Measurements from ENCODE around the gene OR5B17. TPM values are rescaled to one million over a fixed set of nuclear protein-coding genes. Genes with fewer than 3 reads are reported as not detected.

OR5B17 gene
- total RNA-seq, 1 experiment from 2014 or later = not detected

DNA sequence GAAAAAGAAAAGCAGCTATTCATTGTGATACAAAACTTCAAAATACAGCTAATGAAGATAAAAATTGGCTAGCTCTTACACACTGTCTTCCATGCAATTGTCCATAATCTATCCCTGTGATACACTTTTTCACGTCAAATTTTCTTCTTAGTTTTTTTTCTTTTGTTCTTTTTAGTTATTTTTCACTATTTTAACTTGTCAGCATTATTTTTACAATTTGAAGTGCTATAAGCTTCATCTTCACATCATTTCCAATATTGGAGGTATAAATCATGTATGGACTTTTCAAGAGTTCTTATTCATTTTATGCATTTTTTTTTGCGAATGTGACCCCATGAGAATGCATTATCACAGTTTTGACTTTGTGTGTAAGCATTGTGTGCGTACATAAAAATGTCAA, 4.1 kb downstream of the OR5B17 start:
- Mint-ChIP-seq H3K27me3 (ENCODE audit: low read depth) (no peaks in the 10 kb centered on the region; the same call in 1 of the 2 replicates), H3K27ac (no peak overlapping the region), H3K9me3 (no peaks in the 10 kb centered on the region), H3K4me1 (no peaks in the 10 kb centered on the region), H3K36me3 (no peaks in the 10 kb centered on the region), H3K4me3 (no peak overlapping the region)
- ChIA-PET POLR2A (no interaction called here), CTCF (no interaction called here)
- TF ChIP-seq ETV6 (CRISPR knock-in tag; IDR thresholded peaks at IDR 0.05) (no peak), SOX15 (CRISPR knock-in tag; IDR thresholded peaks at IDR 0.05) (no peak), ZNF219 (CRISPR knock-in tag; IDR thresholded peaks at IDR 0.05; ENCODE audit: borderline replicate concordance) (no peak)
- DNase-seq (ENCODE audit: low spot score) (no peak), ATAC-seq (no peak)

GRCh38 chr11:58345204-58345603, 13.7 kb downstream of the OR5B17 start:
- no peak for ATAC-seq
- Mint-ChIP-seq H3K4me1 (no peaks in the 10 kb centered on the region), H3K27ac (no peak overlapping the region), H3K27me3 (ENCODE audit: low read depth) (no peaks in the 10 kb centered on the region), H3K4me3 (no peak overlapping the region), H3K36me3 (no peaks in the 10 kb centered on the region), H3K9me3 (peaks cover 15% of the 10 kb centered on the region)
- ChIA-PET CTCF (no interaction called here), POLR2A (no interaction called here)
- DNase-seq (ENCODE audit: low spot score) = no peak
- TF ChIP-seq, protein P1, sequence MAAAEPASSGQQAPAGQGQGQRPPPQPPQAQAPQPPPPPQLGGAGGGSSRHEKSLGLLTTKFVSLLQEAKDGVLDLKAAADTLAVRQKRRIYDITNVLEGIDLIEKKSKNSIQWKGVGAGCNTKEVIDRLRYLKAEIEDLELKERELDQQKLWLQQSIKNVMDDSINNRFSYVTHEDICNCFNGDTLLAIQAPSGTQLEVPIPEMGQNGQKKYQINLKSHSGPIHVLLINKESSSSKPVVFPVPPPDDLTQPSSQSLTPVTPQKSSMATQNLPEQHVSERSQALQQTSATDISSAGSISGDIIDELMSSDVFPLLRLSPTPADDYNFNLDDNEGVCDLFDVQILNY (CRISPR knock-in tag; IDR thresholded peaks at IDR 0.05) = no peak
- TF ChIP-seq TP53 (CRISPR knock-in tag; IDR thresholded peaks at IDR 0.05) = no peak
- no peak for TF ChIP-seq EMX1 (CRISPR knock-in tag; IDR thresholded peaks at IDR 0.05)
- TF ChIP-seq, protein P2, sequence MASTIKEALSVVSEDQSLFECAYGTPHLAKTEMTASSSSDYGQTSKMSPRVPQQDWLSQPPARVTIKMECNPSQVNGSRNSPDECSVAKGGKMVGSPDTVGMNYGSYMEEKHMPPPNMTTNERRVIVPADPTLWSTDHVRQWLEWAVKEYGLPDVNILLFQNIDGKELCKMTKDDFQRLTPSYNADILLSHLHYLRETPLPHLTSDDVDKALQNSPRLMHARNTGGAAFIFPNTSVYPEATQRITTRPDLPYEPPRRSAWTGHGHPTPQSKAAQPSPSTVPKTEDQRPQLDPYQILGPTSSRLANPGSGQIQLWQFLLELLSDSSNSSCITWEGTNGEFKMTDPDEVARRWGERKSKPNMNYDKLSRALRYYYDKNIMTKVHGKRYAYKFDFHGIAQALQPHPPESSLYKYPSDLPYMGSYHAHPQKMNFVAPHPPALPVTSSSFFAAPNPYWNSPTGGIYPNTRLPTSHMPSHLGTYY (CRISPR knock-in tag; IDR thresholded peaks at IDR 0.05) = no peak
- TF ChIP-seq MYBL2 (CRISPR knock-in tag; IDR thresholded peaks at IDR 0.05) = no peak
- TF ChIP-seq, protein P3, sequence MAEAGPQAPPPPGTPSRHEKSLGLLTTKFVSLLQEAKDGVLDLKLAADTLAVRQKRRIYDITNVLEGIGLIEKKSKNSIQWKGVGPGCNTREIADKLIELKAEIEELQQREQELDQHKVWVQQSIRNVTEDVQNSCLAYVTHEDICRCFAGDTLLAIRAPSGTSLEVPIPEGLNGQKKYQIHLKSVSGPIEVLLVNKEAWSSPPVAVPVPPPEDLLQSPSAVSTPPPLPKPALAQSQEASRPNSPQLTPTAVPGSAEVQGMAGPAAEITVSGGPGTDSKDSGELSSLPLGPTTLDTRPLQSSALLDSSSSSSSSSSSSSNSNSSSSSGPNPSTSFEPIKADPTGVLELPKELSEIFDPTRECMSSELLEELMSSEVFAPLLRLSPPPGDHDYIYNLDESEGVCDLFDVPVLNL (CRISPR knock-in tag; IDR thresholded peaks at IDR 0.05; ENCODE audit: borderline replicate concordance, low read depth) = no peak
- TF ChIP-seq ZBTB21 (CRISPR knock-in tag; IDR thresholded peaks at IDR 0.05; ENCODE audit: borderline replicate concordance) = no peak
- TF ChIP-seq E2F1 (CRISPR knock-in tag; IDR thresholded peaks at IDR 0.05) = no peak
- TF ChIP-seq ZNF532 (CRISPR knock-in tag; IDR thresholded peaks at IDR 0.05; ENCODE audit: borderline replicate concordance) = no peak
- no peak for TF ChIP-seq GTF2I (CRISPR knock-in tag; conservative IDR thresholded peaks at IDR 0.05)
- no peak for TF ChIP-seq FOXK1 (CRISPR knock-in tag; IDR thresholded peaks at IDR 0.05)
- no peak for TF ChIP-seq CREB1 (CRISPR knock-in tag; IDR thresholded peaks at IDR 0.05)
- no peak for TF ChIP-seq ETV6 (CRISPR knock-in tag; IDR thresholded peaks at IDR 0.05)
